SJCRH30 (cell line): Measurements from ENCODE around the gene SMAP2. TPM values are rescaled to one million over a fixed set of nuclear protein-coding genes. Genes with fewer than 3 reads are reported as not detected.

Source experiments
- DNase-seq, 2 experiments: peaks; one replicate each; pipeline ENCODE4 v3.0.0-alpha.2; 2015 to 2020
- H3K27ac ChIP-seq: fragments of 250-450 bp; sonication (Bioruptor Pico); 2 replicates; pipeline ENCODE4 v1.5.1; 2020; ENCODE audit warnings: mild to moderate bottlenecking, moderate library complexity
- H3K27me3 ChIP-seq: fragments of 250-450 bp; sonication (Bioruptor Pico); 2 replicates; pipeline ENCODE4 v1.5.1; 2020; ENCODE audit warnings: mild to moderate bottlenecking, moderate library complexity
- H3K36me3 ChIP-seq: fragments of 250-450 bp; sonication (Bioruptor Pico); 2 replicates; pipeline ENCODE4 v1.5.1; 2020; ENCODE audit warnings: mild to moderate bottlenecking, moderate library complexity
- H3K4me1 ChIP-seq: fragments of 250-450 bp; sonication (Bioruptor Pico); 2 replicates; pipeline ENCODE4 v1.5.1; 2020; ENCODE audit warnings: mild to moderate bottlenecking, moderate library complexity
- H3K4me3 ChIP-seq: fragments of 250-450 bp; sonication (Bioruptor Pico); 2 replicates; pipeline ENCODE4 v1.5.1; 2020; ENCODE audit warnings: mild to moderate bottlenecking, moderate library complexity
- H3K9me3 ChIP-seq: fragments of 250-450 bp; sonication (Bioruptor Pico); replicated peaks from 2 replicates; pipeline ENCODE4 v1.5.1; 2020; ENCODE audit warnings: mild to moderate bottlenecking, moderate library complexity
- total RNA-seq: library from RNA; depleted of rRNA; stranded (reverse); fragments of >200 nt; shearing (Covaris generic); gene quantifications from 2 replicates; pipeline ENCODE4 v1.2.3, GENCODE V29; 2014

The SMAP2 gene
- total RNA-seq, 1 experiment from 2014 or later: 15.0 TPM

- no peaks in the 10 kb centered on the region for H3K36me3 ChIP-seq
- H3K27me3 ChIP-seq: no peaks in the 10 kb centered on the region
- no peak overlapping the region for H3K4me3 ChIP-seq
- no peaks in the 10 kb centered on the region for H3K4me1 ChIP-seq
- no peak overlapping the region for H3K27ac ChIP-seq
- DNase-seq: no peak
- peaks cover 4% of the 10 kb centered on the region for H3K9me3 ChIP-seq
These were observed 15.9 kb upstream of the SMAP2 start for GRCh38 chr1:40357625-40358024.

- Histone ChIP-seq H3K4me3 (no peak overlapping the region), H3K9me3 (peaks cover 4% of the 10 kb centered on the region), H3K27ac (no peak overlapping the region), H3K4me1 (no peaks in the 10 kb centered on the region), H3K36me3 (no peaks in the 10 kb centered on the region), H3K27me3 (no peaks in the 10 kb centered on the region)
- DNase-seq: no peak
These were observed 12.9 kb upstream of the SMAP2 start for GRCh38 chr1:40360631-40361030.

- Histone ChIP-seq H3K36me3 (no peaks in the 10 kb centered on the region), H3K4me1 (no peaks in the 10 kb centered on the region), H3K4me3 (no peak overlapping the region), H3K9me3 (peaks cover 4% of the 10 kb centered on the region), H3K27me3 (no peaks in the 10 kb centered on the region), H3K27ac (no peak overlapping the region)
- DNase-seq: no peak
These were observed 12.3 kb upstream of the SMAP2 start for GRCh38 chr1:40361201-40361600.

- Histone ChIP-seq H3K27me3 (no peaks in the 10 kb centered on the region), H3K9me3 (peaks cover 4% of the 10 kb centered on the region), H3K4me3 (no peak overlapping the region), H3K27ac (no peak overlapping the region), H3K36me3 (no peaks in the 10 kb centered on the region), H3K4me1 (no peaks in the 10 kb centered on the region)
- DNase-seq: no peak
These were observed 11.9 kb upstream of the SMAP2 start for GRCh38 chr1:40361637-40362036.

GRCh38 chr1:40362199-40362598 lies 11.3 kb upstream of the SMAP2 start:
- Histone ChIP-seq H3K9me3 (peaks cover 4% of the 10 kb centered on the region), H3K4me3 (no peak overlapping the region), H3K27me3 (no peaks in the 10 kb centered on the region), H3K36me3 (no peaks in the 10 kb centered on the region), H3K27ac (no peak overlapping the region), H3K4me1 (no peaks in the 10 kb centered on the region)
- DNase-seq: no peak

- no peaks in the 10 kb centered on the region for H3K4me1 ChIP-seq
- no peak for DNase-seq
- no peak overlapping the region for H3K4me3 ChIP-seq
These were observed 10.8 kb upstream of the SMAP2 start for GRCh38 chr1:40362699-40363098.

GRCh38 chr1:40363721-40364120 lies 9.8 kb upstream of the SMAP2 start:
- Histone ChIP-seq H3K27ac (no peak overlapping the region), H3K4me3 (no peak overlapping the region), H3K27me3 (no peaks in the 10 kb centered on the region), H3K36me3 (no peaks in the 10 kb centered on the region), H3K4me1 (no peaks in the 10 kb centered on the region), H3K9me3 (peaks cover 4% of the 10 kb centered on the region)
- no peak for DNase-seq

More at GRCh38 chr1:40362699-40363098, 10.8 kb upstream of the SMAP2 start:
- no peaks in the 10 kb centered on the region for H3K27me3 ChIP-seq
- no peaks in the 10 kb centered on the region for H3K36me3 ChIP-seq
- peaks cover 4% of the 10 kb centered on the region for H3K9me3 ChIP-seq
- no peak overlapping the region for H3K27ac ChIP-seq

GRCh38 chr1:40371707-40372258 lies 1.7 kb upstream of the SMAP2 start:
- no peaks in the 10 kb centered on the region for H3K27me3 ChIP-seq
- no peaks in the 10 kb centered on the region for H3K9me3 ChIP-seq
- peaks cover 9% of the 10 kb centered on the region for H3K4me1 ChIP-seq
- no peak for DNase-seq
- no peak overlapping the region for H3K4me3 ChIP-seq
- no peak overlapping the region for H3K27ac ChIP-seq
- H3K36me3 ChIP-seq: no peaks in the 10 kb centered on the region

- H3K4me1 ChIP-seq: peaks cover 9% of the 10 kb centered on the region
- no peaks in the 10 kb centered on the region for H3K9me3 ChIP-seq
- no peak overlapping the region for H3K27ac ChIP-seq
- peak overlapping the region; percentile 72 for H3K4me3 ChIP-seq
- no peak for DNase-seq
- H3K27me3 ChIP-seq: no peaks in the 10 kb centered on the region
- no peaks in the 10 kb centered on the region for H3K36me3 ChIP-seq
These were observed 737 bp upstream of the SMAP2 start for GRCh38 chr1:40372658-40373322.

- H3K27me3 ChIP-seq: no peaks in the 10 kb centered on the region
- DNase-seq: no peak
- H3K36me3 ChIP-seq: no peaks in the 10 kb centered on the region
- H3K9me3 ChIP-seq: no peaks in the 10 kb centered on the region
- H3K4me3 ChIP-seq: no peak overlapping the region
- no peak overlapping the region for H3K27ac ChIP-seq
- H3K4me1 ChIP-seq: peaks cover 14% of the 10 kb centered on the region
These were observed 4.0 kb downstream of the SMAP2 start for GRCh38 chr1:40377512-40377911.

- H3K36me3 ChIP-seq: no peaks in the 10 kb centered on the region
- DNase-seq: no peak
- H3K9me3 ChIP-seq: no peaks in the 10 kb centered on the region
- no peak overlapping the region for H3K27ac ChIP-seq
- H3K27me3 ChIP-seq: no peaks in the 10 kb centered on the region
- H3K4me1 ChIP-seq: peaks cover 16% of the 10 kb centered on the region
- H3K4me3 ChIP-seq: no peak overlapping the region
These were observed 6.4 kb downstream of the SMAP2 start for GRCh38 chr1:40379785-40380452.

GRCh38 chr1:40380817-40381216 lies 7.3 kb downstream of the SMAP2 start:
- H3K27me3 ChIP-seq: no peaks in the 10 kb centered on the region
- no peaks in the 10 kb centered on the region for H3K36me3 ChIP-seq
- peaks cover 24% of the 10 kb centered on the region for H3K4me1 ChIP-seq
- DNase-seq: no peak
- no peaks in the 10 kb centered on the region for H3K9me3 ChIP-seq
- no peak overlapping the region for H3K27ac ChIP-seq
- H3K4me3 ChIP-seq: no peak overlapping the region

- H3K27ac ChIP-seq: no peak overlapping the region
- peaks cover 30% of the 10 kb centered on the region for H3K4me1 ChIP-seq
- DNase-seq: no peak
- no peaks in the 10 kb centered on the region for H3K27me3 ChIP-seq
- no peak overlapping the region for H3K4me3 ChIP-seq
- no peaks in the 10 kb centered on the region for H3K9me3 ChIP-seq
- H3K36me3 ChIP-seq: no peaks in the 10 kb centered on the region
These were observed 8.0 kb downstream of the SMAP2 start for GRCh38 chr1:40381268-40382107.

GRCh38 chr1:40382108-40382460 lies 8.6 kb downstream of the SMAP2 start:
- H3K27ac ChIP-seq: no peak overlapping the region
- H3K9me3 ChIP-seq: no peaks in the 10 kb centered on the region
- no peaks in the 10 kb centered on the region for H3K27me3 ChIP-seq
- peaks cover 31% of the 10 kb centered on the region for H3K4me1 ChIP-seq
- DNase-seq: no peak
- no peaks in the 10 kb centered on the region for H3K36me3 ChIP-seq
- no peak overlapping the region for H3K4me3 ChIP-seq

- H3K27ac ChIP-seq: no peak overlapping the region
- H3K4me3 ChIP-seq: no peak overlapping the region
- DNase-seq: no peak
- peaks cover 31% of the 10 kb centered on the region for H3K4me1 ChIP-seq
- no peaks in the 10 kb centered on the region for H3K27me3 ChIP-seq
- H3K9me3 ChIP-seq: no peaks in the 10 kb centered on the region
- no peaks in the 10 kb centered on the region for H3K36me3 ChIP-seq
These were observed 9.1 kb downstream of the SMAP2 start for GRCh38 chr1:40382601-40383000.
